BLaER1 treated with 17β-estradiol and CSF1 and Interleukin-3, amounts not matched to agents 10 nM and 100 nM (cell line): ENCODE data around the gene DLX3.
"Not testable (repeated sequence)": the region's sequence is repeated elsewhere in the genome, so short reads cannot be mapped to it uniquely, and the experiment has no call there.

Experiments used
- H3K27ac ChIP-seq, 11 experiments: shearing (Covaris generic); formaldehyde crosslinking; 2 replicates each; pipeline ENCODE4 v1.8.1; 2022
- H3K27me3 ChIP-seq, 11 experiments: shearing (Covaris generic); formaldehyde crosslinking; 2 replicates each; pipeline ENCODE4 v1.8.1; 2022
- H3K36me3 ChIP-seq, 11 experiments: shearing (Covaris generic); formaldehyde crosslinking; 2 replicates each; pipeline ENCODE4 v1.8.1; 2022
- H3K4me1 ChIP-seq, 10 experiments: shearing (Covaris generic); formaldehyde crosslinking; 2 replicates each; pipeline ENCODE4 v1.8.1; 2022
- H3K4me2 ChIP-seq, 11 experiments: shearing (Covaris generic); formaldehyde crosslinking; 2 replicates each; pipeline ENCODE4 v1.8.1; 2022
- H3K4me3 ChIP-seq, 10 experiments: shearing (Covaris generic); formaldehyde crosslinking; 2 replicates each; pipeline ENCODE4 v1.8.1; 2022
- H3K9ac ChIP-seq, 11 experiments: shearing (Covaris generic); formaldehyde crosslinking; 2 replicates each; pipeline ENCODE4 v1.8.1; 2022
- H3K9me3 ChIP-seq, 11 experiments: shearing (Covaris generic); formaldehyde crosslinking; replicated peaks in 1 of 11; 2 replicates each; pipeline ENCODE4 v1.8.1; 2022
- H4K20me1 ChIP-seq, 11 experiments: shearing (Covaris generic); formaldehyde crosslinking; 2 replicates each; pipeline ENCODE4 v1.8.1; 2022
- Cebpa-rat ChIP-seq, 11 experiments: shearing (Covaris generic); IDR thresholded peaks; 2 replicates each; pipeline ENCODE4 v1.8.1; 2022

DLX3 gene

GRCh38 chr17:49995055-49995738 lies at the start of gene DLX3:
Gene DLX3, minus strand, starts transcription at chr17:49995224. Its CDS starts 226 bp downstream, at chr17:49994998.
- TF ChIP-seq Cebpa-rat (IDR thresholded peaks at IDR 0.05) = no peak
- Histone ChIP-seq H3K27me3 (peaks cover 70 to 78% (median 75%) of the 10 kb centered on the region in 11 experiments), H3K9me3 (no peaks in the 10 kb centered on the region), H4K20me1 (peaks cover 0 to 44% (median 29%) of the 10 kb centered on the region in 11 experiments; a peak in 15 of 22 replicates), H3K36me3 (no peaks in the 10 kb centered on the region), H3K4me3 (peak within 1 kb of the TSS in 8 of 10 experiments; percentile 48 to 71 (median 58); a peak in 16 of 20 replicates), H3K4me2 (peak within 1 kb of the TSS; percentile 82 to 98 (median 89)), H3K9ac (peak within 1 kb of the TSS in 2 of 11 experiments; percentile 48 to 60; a peak in 3 of 22 replicates), H3K27ac (no peak within 1 kb of the TSS), H3K4me1 (peaks cover 38 to 54% (median 44%) of the 10 kb centered on the region in 10 experiments)

DNA sequence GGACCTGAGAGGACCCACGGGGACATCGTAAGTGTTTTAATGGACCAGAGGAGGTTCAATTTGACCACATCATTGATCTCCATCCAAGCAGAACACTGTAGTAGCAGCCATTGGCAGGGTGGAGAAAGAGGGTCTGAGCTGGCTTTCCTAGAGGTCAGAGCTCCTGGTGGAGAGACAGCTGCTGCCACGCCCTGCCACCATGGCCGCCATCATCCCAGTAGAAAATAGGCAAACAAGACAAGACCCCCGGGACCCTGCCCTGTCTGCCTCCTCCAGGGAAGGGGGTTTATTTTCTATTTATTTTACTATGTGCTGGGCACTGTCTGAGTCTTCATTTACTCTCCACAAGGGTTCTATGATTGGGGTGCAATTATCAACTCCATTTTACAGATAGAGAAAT lies 49.5 kb upstream of the DLX3 start:
- H3K4me2 ChIP-seq = no peak overlapping the region
- no peaks in the 10 kb centered on the region for H4K20me1 ChIP-seq
- H3K9ac ChIP-seq = no peak overlapping the region
- peaks cover 0 to 6% (median 0%) of the 10 kb centered on the region in 11 experiments; a peak in 2 of 22 replicates for H3K27me3 ChIP-seq
- TF ChIP-seq Cebpa-rat (IDR thresholded peaks at IDR 0.05) = no peak
- peaks cover 5 to 25% (median 13%) of the 10 kb centered on the region in 10 experiments; a peak in 17 of 20 replicates for H3K4me1 ChIP-seq
- no peak overlapping the region for H3K27ac ChIP-seq
- no peak overlapping the region for H3K4me3 ChIP-seq
- no peaks in the 10 kb centered on the region for H3K36me3 ChIP-seq
- no peaks in the 10 kb centered on the region for H3K9me3 ChIP-seq

GRCh38 chr17:50043290-50044148 lies 48.5 kb upstream of the DLX3 start:
- no peak for TF ChIP-seq Cebpa-rat (IDR thresholded peaks at IDR 0.05)
- no peaks in the 10 kb centered on the region for H3K9me3 ChIP-seq
- H3K4me3 ChIP-seq = no peak overlapping the region
- H3K4me2 ChIP-seq = no peak overlapping the region
- no peak overlapping the region for H3K9ac ChIP-seq
- no peaks in the 10 kb centered on the region; a peak in 1 of 22 replicates for H4K20me1 ChIP-seq
- no peaks in the 10 kb centered on the region for H3K36me3 ChIP-seq
- H3K27me3 ChIP-seq = peaks cover 0 to under 1% (median 0%) of the 10 kb centered on the region in 11 experiments; a peak in 2 of 22 replicates
- H3K27ac ChIP-seq = no peak overlapping the region
- peaks cover 5 to 24% (median 13%) of the 10 kb centered on the region in 10 experiments; a peak in 17 of 20 replicates for H3K4me1 ChIP-seq

- no peaks in the 10 kb centered on the region for H3K9me3 ChIP-seq
- H3K4me1 ChIP-seq = peaks cover 1 to 13% (median 4%) of the 10 kb centered on the region in 10 experiments; a peak in 17 of 20 replicates
- peaks cover 0 to 2% (median 0%) of the 10 kb centered on the region in 11 experiments; a peak in 2 of 22 replicates for H3K27me3 ChIP-seq
- no peak overlapping the region for H3K4me3 ChIP-seq
- no peaks in the 10 kb centered on the region; a peak in 2 of 22 replicates for H4K20me1 ChIP-seq
- TF ChIP-seq Cebpa-rat (IDR thresholded peaks at IDR 0.05) = no peak
- no peak overlapping the region for H3K9ac ChIP-seq
- H3K36me3 ChIP-seq = no peaks in the 10 kb centered on the region
- no peak overlapping the region for H3K27ac ChIP-seq
- no peak overlapping the region for H3K4me2 ChIP-seq
Measured at GRCh38 chr17:50042211-50042610, 47.2 kb upstream of the DLX3 start.

DNA sequence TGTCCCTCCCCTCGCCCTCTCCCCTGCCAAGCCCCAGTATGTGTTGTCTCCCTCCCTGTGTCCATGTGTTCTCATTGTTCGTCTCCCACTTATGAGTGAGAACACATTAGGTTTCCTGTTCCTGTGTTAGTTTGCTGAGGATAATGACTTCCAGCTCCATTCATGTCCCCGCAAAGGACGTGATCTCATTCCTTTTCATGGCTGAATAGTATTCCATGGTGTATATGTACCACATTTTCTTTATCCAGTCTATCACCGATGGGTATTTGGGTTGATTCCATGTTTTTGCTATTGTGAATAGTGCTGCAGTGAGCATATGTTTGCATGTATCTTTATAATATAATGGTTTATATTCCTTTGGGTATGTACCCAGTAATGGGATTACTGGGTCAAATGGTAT lies 45.5 kb upstream of the DLX3 start:
- H3K27me3 ChIP-seq = peaks cover 0 to 16% (median 0%) of the 10 kb centered on the region in 11 experiments; a peak in 9 of 22 replicates
- H3K4me2 ChIP-seq, H3K9me3 ChIP-seq, H4K20me1 ChIP-seq, H3K9ac ChIP-seq, H3K4me3 ChIP-seq, H3K4me1 ChIP-seq, H3K27ac ChIP-seq, H3K36me3 ChIP-seq: not testable (repeated sequence)

DNA sequence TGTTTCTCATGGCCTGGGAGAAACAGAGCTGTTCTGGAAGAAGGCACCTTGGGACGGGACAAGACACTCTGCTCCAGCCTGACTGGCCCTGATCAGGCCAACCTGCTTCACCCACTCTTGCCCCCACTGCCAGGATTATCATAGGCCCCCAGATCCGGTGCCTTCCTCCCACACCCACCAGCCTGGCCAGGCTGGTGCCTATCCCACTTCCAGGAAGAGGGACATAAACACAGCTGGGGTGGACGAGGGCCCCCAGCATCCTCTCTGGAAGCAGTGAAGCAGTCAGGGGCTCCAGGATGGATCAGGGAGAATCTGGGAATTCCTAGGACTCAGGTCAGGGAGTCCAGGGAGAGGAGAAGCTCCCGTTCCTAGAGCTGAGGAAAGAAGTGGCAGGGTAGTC lies 44.0 kb upstream of the DLX3 start:
- no peaks in the 10 kb centered on the region for H3K9me3 ChIP-seq
- no peaks in the 10 kb centered on the region for H3K36me3 ChIP-seq
- H3K9ac ChIP-seq = no peak overlapping the region
- H3K27me3 ChIP-seq = peaks cover 0 to 20% (median 3%) of the 10 kb centered on the region in 11 experiments; a peak in 10 of 22 replicates
- no peak overlapping the region for H3K4me2 ChIP-seq
- TF ChIP-seq Cebpa-rat (IDR thresholded peaks at IDR 0.05) = no peak
- H3K27ac ChIP-seq = no peak overlapping the region
- H4K20me1 ChIP-seq = peaks cover 0 to 7% (median 0%) of the 10 kb centered on the region in 11 experiments; a peak in 3 of 22 replicates
- H3K4me1 ChIP-seq = no peaks in the 10 kb centered on the region
- no peak overlapping the region for H3K4me3 ChIP-seq

- H3K9ac ChIP-seq = no peak overlapping the region
- H3K4me3 ChIP-seq = no peak overlapping the region
- H3K4me2 ChIP-seq = no peak overlapping the region
- H3K36me3 ChIP-seq = no peaks in the 10 kb centered on the region
- H3K27me3 ChIP-seq = peaks cover 0 to 23% (median 3%) of the 10 kb centered on the region in 11 experiments; a peak in 10 of 22 replicates
- no peaks in the 10 kb centered on the region for H3K4me1 ChIP-seq
- peaks cover 0 to 7% (median 0%) of the 10 kb centered on the region in 11 experiments; a peak in 3 of 22 replicates for H4K20me1 ChIP-seq
- no peaks in the 10 kb centered on the region for H3K9me3 ChIP-seq
- TF ChIP-seq Cebpa-rat (IDR thresholded peaks at IDR 0.05) = no peak
- H3K27ac ChIP-seq = no peak overlapping the region
Measured at GRCh38 chr17:50037321-50038107, 42.5 kb upstream of the DLX3 start.

DNA sequence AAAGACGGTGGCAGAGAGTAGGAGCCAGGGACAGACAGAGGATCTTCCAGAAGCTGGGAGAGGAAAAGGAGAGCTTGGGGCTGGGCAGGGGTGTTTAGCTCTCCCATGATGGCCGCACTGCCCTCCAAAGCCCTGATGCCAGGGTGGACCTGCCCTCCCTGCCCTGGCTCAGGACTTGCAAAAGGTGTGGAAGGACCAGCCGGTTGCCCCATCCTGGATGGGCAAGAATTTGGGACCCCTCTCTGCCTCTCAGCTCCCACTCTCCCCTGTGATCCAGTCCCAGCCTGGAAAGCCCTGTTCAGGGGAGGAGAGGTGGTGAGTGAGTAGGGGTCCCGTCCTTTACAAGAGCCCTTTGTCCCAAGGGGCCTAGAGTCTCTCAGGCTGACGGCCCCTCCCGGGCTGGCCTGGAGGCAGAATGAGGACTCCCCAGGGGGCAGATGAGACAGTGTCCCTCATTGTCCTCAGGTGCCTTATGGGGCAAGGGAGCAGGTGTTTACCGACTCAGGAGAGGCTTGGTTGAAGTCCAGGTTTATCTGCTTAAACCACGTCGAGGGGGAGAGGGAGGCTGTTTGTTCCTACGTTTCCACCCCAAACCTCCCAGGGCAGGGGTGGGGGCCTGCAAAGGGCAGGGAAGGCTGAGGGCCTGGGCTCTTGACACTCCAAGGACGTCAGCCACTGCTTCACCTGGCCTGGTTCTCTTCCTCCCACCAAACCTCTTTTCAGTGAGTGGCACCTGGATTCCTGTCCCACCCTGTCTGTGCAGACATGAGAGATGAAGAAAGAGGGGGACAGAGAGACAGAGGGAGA lies 41.6 kb upstream of the DLX3 start:
- H3K9me3 ChIP-seq = no peaks in the 10 kb centered on the region
- no peak overlapping the region for H3K9ac ChIP-seq
- H3K4me2 ChIP-seq = no peak overlapping the region
- H4K20me1 ChIP-seq = peaks cover 0 to 7% (median 0%) of the 10 kb centered on the region in 11 experiments; a peak in 3 of 22 replicates
- no peaks in the 10 kb centered on the region for H3K4me1 ChIP-seq
- TF ChIP-seq Cebpa-rat (IDR thresholded peaks at IDR 0.05) = no peak
- H3K36me3 ChIP-seq = no peaks in the 10 kb centered on the region
- no peak overlapping the region for H3K4me3 ChIP-seq
- peaks cover 0 to 28% (median 3%) of the 10 kb centered on the region in 11 experiments; a peak in 11 of 22 replicates for H3K27me3 ChIP-seq
- no peak overlapping the region for H3K27ac ChIP-seq
